H1 (cell line): ENCODE measurements around the gene DSC3. TPM values are rescaled to one million over a fixed set of nuclear protein-coding genes. Genes with fewer than 3 reads are reported as not detected.

Experiments used
- CTCF ChIA-PET: fragments of 300-600 bp; sonication (Branson Sonifier 250); formaldehyde crosslinking; loops from one replicate; lab custom pipeline; 2021; ENCODE audit not compliant: partially characterized antibody; lab: Charles Lee
- POLR2A ChIA-PET: fragments of 300-600 bp; sonication (Branson Sonifier 250); formaldehyde crosslinking; loops from one replicate; lab custom pipeline; 2021; ENCODE audit warnings: inconsistent platforms; ENCODE audit not compliant: partially characterized antibody; lab: Charles Lee
- DNase-seq, 2 experiments: peaks; one replicate each; pipeline versions ENCODE4 v3.0.0 to v3.0.0-alpha.2; 2010 to 2022; ENCODE audit warnings: low spot score in 2 of 2, low read depth in 1 of 2, mixed read lengths in 1 of 2
- FAIRE-seq: peaks from 2 replicates; lab custom pipeline; 2011; peaks lifted over from hg19 to GRCh38; lab: Jason Lieb, UNC
- H2AFZ ChIP-seq: 2 replicates; pipeline ENCODE4 v1.8.1; 2012; ENCODE audit warnings: low read length, inconsistent platforms
- H2AK5ac ChIP-seq: 2 replicates; pipeline ENCODE4 v1.6.1; 2013; ENCODE audit warnings: low read depth, low read length
- H2BK120ac ChIP-seq: replicated peaks from 2 replicates; pipeline ENCODE3; 2013; ENCODE audit warnings: low read depth, low read length, inconsistent platforms
- H2BK12ac ChIP-seq: 2 replicates; pipeline ENCODE4 v1.6.1; 2013; ENCODE audit warnings: low read depth, low read length
- H2BK15ac ChIP-seq: 2 replicates; pipeline ENCODE4 v1.6.1; 2013; ENCODE audit warnings: low read length
- H2BK20ac ChIP-seq: 2 replicates; pipeline ENCODE4 v1.6.1; 2013; ENCODE audit warnings: low read length
- H2BK5ac ChIP-seq: 2 replicates; pipeline ENCODE4 v1.6.1; 2013; ENCODE audit warnings: low read depth, low read length
- H3K14ac ChIP-seq: 2 replicates; pipeline ENCODE4 v1.6.1; 2013; ENCODE audit warnings: inconsistent platforms; ENCODE audit not compliant: insufficient read length
- H3K18ac ChIP-seq: 2 replicates; pipeline ENCODE4 v1.6.1; 2013; ENCODE audit warnings: low read length; ENCODE audit errors: extremely low read depth
- H3K23ac ChIP-seq: 2 replicates; pipeline ENCODE4 v1.6.1; 2013; ENCODE audit warnings: inconsistent platforms; ENCODE audit not compliant: insufficient read length
- H3K23me2 ChIP-seq: 2 replicates; pipeline ENCODE4 v1.6.1; 2013; ENCODE audit warnings: low read depth, low read length
- H3K27ac ChIP-seq: 2 replicates; pipeline ENCODE4 v1.6.1; 2011; ENCODE audit warnings: low read depth, low read length, inconsistent platforms
- H3K27me3 ChIP-seq, 4 experiments: replicated peaks in 1 of 4; 1 replicate in 1 of 4; 2 replicates in 3 of 4; pipeline versions ENCODE4 v1.6.1 to v1.8.1; 2011 to 2013; ENCODE audit warnings: low read length in 3 of 4, mild to moderate bottlenecking in 3 of 4, inconsistent platforms in 2 of 4, mixed read lengths in 2 of 4, moderate library complexity in 1 of 4; ENCODE audit not compliant: control insufficient read depth in 3 of 4, insufficient read depth in 3 of 4; ENCODE audit errors: extremely low read depth in 1 of 4
- H3K36me3 ChIP-seq, 4 experiments: 2 replicates each; pipeline versions ENCODE4 v1.6.1 to v1.8.1; 2011 to 2013; ENCODE audit warnings: mild to moderate bottlenecking in 4 of 4, low read length in 3 of 4, moderate library complexity in 2 of 4, control low read depth in 1 of 4, inconsistent platforms in 1 of 4; ENCODE audit not compliant: insufficient read depth in 4 of 4, control insufficient read depth in 2 of 4
- H3K4ac ChIP-seq: replicated peaks from 2 replicates; pipeline ENCODE3; 2013; ENCODE audit warnings: low read length, low read depth, mixed read lengths, inconsistent platforms; ENCODE audit not compliant: insufficient read length
- H3K4me1 ChIP-seq, 4 experiments: replicated peaks in 1 of 4; 1 replicate in 1 of 4; 2 replicates in 3 of 4; pipeline versions ENCODE4 v1.6.1 to v1.8.1; 2011 to 2013; ENCODE audit warnings: low read length in 3 of 4, inconsistent platforms in 2 of 4, mixed read lengths in 1 of 4; ENCODE audit not compliant: insufficient read depth in 4 of 4, control insufficient read depth in 3 of 4
- H3K4me2 ChIP-seq, 2 experiments: 2 replicates each; pipeline versions ENCODE4 v1.6.1 to v1.8.1; 2011 to 2013; ENCODE audit warnings: low read depth in 2 of 2, low read length in 2 of 2, control low read depth in 1 of 2, inconsistent platforms in 1 of 2, mild to moderate bottlenecking in 1 of 2; ENCODE audit not compliant: insufficient read depth in 1 of 2
- H3K4me3 ChIP-seq, 4 experiments: fragments of 200-600, 300-600 bp in 1 of 4; sonication (generic), shearing (Covaris generic), sonication (Bioruptor Twin) in 1 of 4; 2 replicates each; pipeline versions ENCODE4 v1.5.1 to v1.8.1; 2011 to 2016; ENCODE audit warnings: low read length in 4 of 4, low read depth in 3 of 4, control low read depth in 2 of 4, inconsistent platforms in 2 of 4, mild to moderate bottlenecking in 2 of 4, mixed read lengths in 1 of 4, moderate library complexity in 1 of 4; ENCODE audit not compliant: insufficient read depth in 2 of 4; ENCODE audit errors: extremely low read depth in 1 of 4
- H3K56ac ChIP-seq: replicated peaks from 2 replicates; pipeline ENCODE3; 2013; ENCODE audit warnings: low read depth, mild to moderate bottlenecking, mixed read lengths, low read length, inconsistent platforms; ENCODE audit not compliant: insufficient read length
- H3K79me1 ChIP-seq: 2 replicates; pipeline ENCODE4 v1.6.1; 2013; ENCODE audit warnings: low read depth, low read length, control low read depth
- H3K79me2 ChIP-seq, 2 experiments: 2 replicates each; pipeline versions ENCODE4 v1.6.1 to v1.8.1; 2012 to 2013; ENCODE audit warnings: low read length in 2 of 2, mild to moderate bottlenecking in 2 of 2, inconsistent platforms in 1 of 2; ENCODE audit not compliant: insufficient read depth in 2 of 2, control insufficient read depth in 1 of 2
- H3K9ac ChIP-seq, 4 experiments: replicated peaks in 1 of 4; 1 replicate in 1 of 4; 2 replicates in 3 of 4; pipeline versions ENCODE4 v1.6.1 to v1.8.1; 2011 to 2013; ENCODE audit warnings: low read depth in 3 of 4, low read length in 3 of 4, control low read depth in 2 of 4, mild to moderate bottlenecking in 2 of 4, moderate library complexity in 2 of 4, inconsistent platforms in 1 of 4; ENCODE audit errors: extremely low read depth in 1 of 4
- H3K9me3 ChIP-seq, 2 experiments: 2 replicates each; pipeline versions ENCODE4 v1.6.1 to v1.8.1; 2012 to 2013; ENCODE audit warnings: mild to moderate bottlenecking in 2 of 2, moderate library complexity in 2 of 2, control low read depth in 1 of 2, inconsistent platforms in 1 of 2, low read depth in 1 of 2, low read length in 1 of 2, mixed read lengths in 1 of 2; ENCODE audit not compliant: insufficient read depth in 2 of 2
- H4K20me1 ChIP-seq, 2 experiments: replicated peaks in 1 of 2; 2 replicates each; pipeline versions ENCODE3 to v1.8.1; 2011 to 2013; ENCODE audit warnings: inconsistent platforms in 2 of 2, low read length in 2 of 2, mild to moderate bottlenecking in 1 of 2; ENCODE audit not compliant: insufficient read depth in 2 of 2, control insufficient read depth in 1 of 2
- H4K5ac ChIP-seq: 2 replicates; pipeline ENCODE4 v1.6.1; 2013; ENCODE audit warnings: low read length, low read depth, mixed read lengths, inconsistent platforms; ENCODE audit not compliant: insufficient read length
- H4K8ac ChIP-seq: 2 replicates; pipeline ENCODE4 v1.8.0; 2013; ENCODE audit warnings: mild to moderate bottlenecking, moderate library complexity, low read length, inconsistent platforms; ENCODE audit not compliant: insufficient read depth; ENCODE audit errors: extremely low read depth
- H4K91ac ChIP-seq: replicated peaks from 2 replicates; pipeline ENCODE3; 2013; ENCODE audit warnings: low read length, mixed read lengths, inconsistent platforms; ENCODE audit not compliant: insufficient read length
- GTF2F1 ChIP-seq: IDR thresholded peaks from 2 replicates; pipeline ENCODE4 v1.6.1; 2012; ENCODE audit warnings: low read depth, low read length, improper control_type of control experiment, borderline replicate concordance
- KDM4A ChIP-seq: IDR thresholded peaks from one replicate; pipeline ENCODE4 v1.7.1; 2012; ENCODE audit warnings: low read depth, mild to moderate bottlenecking, moderate library complexity, low read length, inconsistent platforms; ENCODE audit not compliant: severe bottlenecking
- SIRT6 ChIP-seq: IDR thresholded peaks from one replicate; pipeline ENCODE4 v1.7.1; 2012; ENCODE audit warnings: low read length, inconsistent platforms
- WGBS, 2 experiments: shearing (Covaris generic) in 1 of 2; methylation state at CpG; one replicate each; pipeline versions ENCODE4 v1.1.6 to v1.1.7; 2013 to 2015; ENCODE audit warnings: low lambda C conversion rate in 2 of 2, mixed read lengths in 2 of 2, inconsistent platforms in 1 of 2, low coverage in 1 of 2, missing lambda C conversion rate in 1 of 2; ENCODE audit not compliant: insufficient replicate concordance in 2 of 2, insufficient coverage in 1 of 2, insufficient read length in 1 of 2; ENCODE audit errors: extremely low coverage in 1 of 2, missing lambda C conversion rate in 1 of 2; 5-methylcytosine and 5-hydroxymethylcytosine counted together
- polyA plus RNA-seq, 7 experiments: library from polyadenylated mRNA; depleted of rRNA in 3 of 7; stranded (reverse) in 5 of 7; unstranded in 2 of 7; fragments of >200 nt in 5 of 7; fragments of 200-250 nt in 2 of 7; gene quantifications; 1 replicate in 5 of 7; 2 replicates in 1 of 7; 4 replicates in 1 of 7; pipeline versions ENCODE4 v1.2.1 to v1.2.3, GENCODE V29; 2011 to 2013; ENCODE audit warnings: missing spikeins in 2 of 7, mixed read lengths in 2 of 7
- total RNA-seq: library from RNA; stranded (reverse); fragmentation: NEBNext Ultra II Directional; extraction: Animal tissue kit (Norgen Biotek cat#: 25700); gene quantifications from 2 replicates; pipeline ENCODE4 v1.2.1, GENCODE V29; 2021

DSC3 gene
- total and polyA plus RNA-seq, 2 of the 8 experiments (the other 6 are each of a cell fraction or from before 2014, with no cell fraction given): 0.70 to 3.7 TPM

DNA sequence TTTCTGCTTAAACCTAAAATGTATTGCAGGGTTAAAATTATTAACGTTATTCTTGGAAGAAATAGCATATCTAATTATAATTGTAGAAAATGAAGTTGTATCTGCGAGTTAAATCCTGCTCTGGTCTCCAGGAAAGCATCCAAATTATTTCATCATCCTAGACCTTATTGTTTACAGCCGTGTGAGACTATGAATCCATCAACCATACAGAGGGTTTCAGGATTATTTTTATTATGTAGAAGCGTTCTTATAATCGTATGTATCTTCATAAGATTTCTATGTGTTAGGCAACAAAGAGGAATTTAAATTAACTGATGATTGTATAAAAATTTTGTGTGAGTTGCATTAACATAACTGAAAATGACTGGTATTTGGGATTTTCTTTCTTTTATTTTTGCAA is 14.5 kb upstream of the DSC3 start:
- H2BK12ac ChIP-seq: no peak overlapping the region
- WGBS, 2 experiments: 70% methylated on average over 5 of the region's 5 CpGs; no CpG with 5 or more reads in 1 of the 2 experiments
- no peak overlapping the region for H3K23ac ChIP-seq
- no peaks in the 10 kb centered on the region for H3K79me1 ChIP-seq
- peaks cover 0 to 2% (median 0%) of the 10 kb centered on the region in 4 experiments; a peak in 1 of 7 replicates for H3K4me1 ChIP-seq
- no peak for TF ChIP-seq SIRT6
- no peak for TF ChIP-seq KDM4A
- TF ChIP-seq GTF2F1: no peak
- H3K4me3 ChIP-seq: no peak overlapping the region
- H3K79me2 ChIP-seq: no peaks in the 10 kb centered on the region
- no peak overlapping the region for H4K8ac ChIP-seq
- H4K5ac ChIP-seq: no peak overlapping the region
- H2BK20ac ChIP-seq: no peak overlapping the region
- DNase-seq: no peak
- H4K20me1 ChIP-seq: no peaks in the 10 kb centered on the region
- no peak overlapping the region for H3K9ac ChIP-seq
- no peak overlapping the region for H2AK5ac ChIP-seq
- ChIA-PET POLR2A (interaction anchor here (0.7 kb wide), 1 partner anchor 16 kb away, joined by 4 read pairs; no protein-coding TSS in a partner anchor), CTCF (no interaction called here)
- no peak overlapping the region for H3K56ac ChIP-seq
- no peak overlapping the region for H2BK5ac ChIP-seq
- H2BK120ac ChIP-seq: no peak overlapping the region
- no peak overlapping the region for H2BK15ac ChIP-seq
- H3K4me2 ChIP-seq: no peak overlapping the region
- H4K91ac ChIP-seq: no peak overlapping the region
- no peaks in the 10 kb centered on the region for H3K27me3 ChIP-seq
- no peaks in the 10 kb centered on the region for H3K36me3 ChIP-seq
- H3K18ac ChIP-seq: no peak overlapping the region
- H3K27ac ChIP-seq: no peak overlapping the region
- no peak overlapping the region for H3K14ac ChIP-seq
- no peak overlapping the region for H3K4ac ChIP-seq
- no peak overlapping the region for H2AFZ ChIP-seq
- FAIRE-seq: no peak
- peaks cover 2% of the 10 kb centered on the region in 2 experiments; a peak in 1 of 4 replicates for H3K9me3 ChIP-seq
- no peaks in the 10 kb centered on the region for H3K23me2 ChIP-seq
